Gastroesophageal sphincter (tissue), 4 donors: Measurements from ENCODE around the gene KBTBD4. TPM values are rescaled to one million over a fixed set of nuclear protein-coding genes. Genes with fewer than 3 reads are reported as not detected.

Source experiments
- ATAC-seq: fragments of 150-250 bp; one replicate; pipeline ENCODE4 v1.9.1; 2016; ENCODE audit warnings: mild to moderate bottlenecking, moderate library complexity
- H3K27ac ChIP-seq, 4 donors: fragments of 200-600 bp; sonication (generic) in 3 of 4; 1 replicate in 3 of 4; 2 replicates in 1 of 4; pipeline ENCODE4 v1.5.1; 2016 to 2019
- H3K27me3 ChIP-seq: fragments of 200-600 bp; sonication (generic); one replicate; pipeline ENCODE4 v1.5.1; 2019
- H3K36me3 ChIP-seq, 2 donors: fragments of 200-600 bp; sonication (generic); one replicate each; pipeline ENCODE4 v1.5.1; 2019; ENCODE audit warnings: control low read depth in 1 of 2
- H3K4me1 ChIP-seq, 3 donors: fragments of 200-600 bp; sonication (generic); 1 replicate in 2 of 3; 2 replicates in 1 of 3; pipeline ENCODE4 v1.5.1; 2016 to 2019; ENCODE audit warnings: control low read depth in 2 of 3
- H3K4me3 ChIP-seq, 2 donors: fragments of 200-600 bp; sonication (generic); one replicate each; pipeline ENCODE4 v1.5.1; 2019; ENCODE audit warnings: mild to moderate bottlenecking in 1 of 2, moderate library complexity in 1 of 2
- H3K9me3 ChIP-seq, 3 donors: fragments of 200-600 bp; sonication (generic); one replicate each; pipeline ENCODE4 v1.5.1; 2017 to 2019; ENCODE audit warnings: control low read depth in 2 of 3
- CTCF ChIP-seq, 4 experiments: fragments of 200-600 bp in 2 of 4; fragments of 450-650 bp in 2 of 4; sonication (generic) in 1 of 4; IDR thresholded peaks; one replicate each; pipeline ENCODE4 v1.5.1; 2017 to 2019; ENCODE audit warnings: antibody characterized with exemption in 4 of 4, mild to moderate bottlenecking in 2 of 4, moderate library complexity in 2 of 4
- EP300 ChIP-seq: sonication (generic); formaldehyde crosslinking; IDR thresholded peaks from one replicate; pipeline ENCODE4 v1.6.1; 2017; ENCODE audit warnings: antibody characterized with exemption, mild to moderate bottlenecking
- POLR2A ChIP-seq, 2 donors: fragments of 450-650 bp; IDR thresholded peaks; one replicate each; pipeline ENCODE4 v1.6.1; 2017; ENCODE audit warnings: antibody characterized with exemption in 2 of 2, mild to moderate bottlenecking in 2 of 2, moderate library complexity in 1 of 2
- POLR2AphosphoS5 ChIP-seq: sonication (generic); formaldehyde crosslinking; IDR thresholded peaks from one replicate; pipeline ENCODE4 v1.6.1; 2017; ENCODE audit warnings: antibody characterized with exemption
- WGBS, 2 donors: methylation state at CpG; one replicate each; pipeline ENCODE4 v1.1.5; 2018; ENCODE audit warnings: low coverage in 1 of 2; 5-methylcytosine and 5-hydroxymethylcytosine counted together
- total RNA-seq, 4 donors: library from RNA; depleted of rRNA; stranded (reverse); fragments of >200 nt; gene quantifications; one replicate each; pipeline ENCODE4 v1.1.0, GENCODE V29; 2016

Gene KBTBD4
- total RNA-seq, 4 donors from 2014 or later: 23.3 to 36.1 (median 27.0) TPM

GRCh38 chr11:47607380-47607779 is 28.6 kb upstream of the KBTBD4 start:
- Histone ChIP-seq H3K4me3 (no peak overlapping the region), H3K27ac (no peak overlapping the region), H3K4me1 (no peaks in the 10 kb centered on the region), H3K27me3 (no peaks in the 10 kb centered on the region), H3K36me3 (peaks cover 0 to 19% of the 10 kb centered on the region in 2 donors), H3K9me3 (no peaks in the 10 kb centered on the region)
- TF ChIP-seq EP300 (no peak), POLR2AphosphoS5 (no peak), POLR2A (IDR thresholded peaks at IDR 0.05) (no peak), CTCF (IDR thresholded peaks at IDR 0.05) (no peak)
- 37 to 42% methylated on average over 2 to 6 of the region's 7 CpGs for WGBS, 2 donors
- ATAC-seq: peak; percentile 60

GRCh38 chr11:47606731-47607130 is 28.0 kb upstream of the KBTBD4 start:
- H3K36me3 ChIP-seq: peaks cover 0 to 19% of the 10 kb centered on the region in 2 donors
- TF ChIP-seq POLR2AphosphoS5: no peak
- no peak for TF ChIP-seq EP300
- TF ChIP-seq CTCF (IDR thresholded peaks at IDR 0.05): no peak
- no peak for ATAC-seq
- WGBS, 2 donors: 27 to 38% methylated on average over 4 to 5 of the region's 5 CpGs
- no peaks in the 10 kb centered on the region for H3K4me1 ChIP-seq
- H3K27me3 ChIP-seq: no peaks in the 10 kb centered on the region
- no peak overlapping the region for H3K27ac ChIP-seq
- H3K4me3 ChIP-seq: no peak overlapping the region
- H3K9me3 ChIP-seq: no peaks in the 10 kb centered on the region

- TF ChIP-seq CTCF (IDR thresholded peaks at IDR 0.05) (no peak), EP300 (no peak), POLR2AphosphoS5 (no peak), POLR2A (IDR thresholded peaks at IDR 0.05) (no peak)
- peaks cover 0 to 13% of the 10 kb centered on the region in 2 donors for H3K36me3 ChIP-seq
- no peaks in the 10 kb centered on the region for H3K27me3 ChIP-seq
- H3K4me1 ChIP-seq: no peaks in the 10 kb centered on the region
- H3K9me3 ChIP-seq: no peaks in the 10 kb centered on the region
- no peak for ATAC-seq
- H3K27ac ChIP-seq: no peak overlapping the region
- 72 to 75% methylated on average over 3 of the region's 3 CpGs for WGBS, 2 donors
- no peak overlapping the region for H3K4me3 ChIP-seq
Observed at GRCh38 chr11:47605921-47606320, 27.2 kb upstream of the KBTBD4 start.

- Histone ChIP-seq H3K4me1 (no peaks in the 10 kb centered on the region), H3K27me3 (no peaks in the 10 kb centered on the region), H3K9me3 (no peaks in the 10 kb centered on the region), H3K27ac (no peak overlapping the region), H3K36me3 (no peaks in the 10 kb centered on the region), H3K4me3 (no peak overlapping the region)
- TF ChIP-seq POLR2A (IDR thresholded peaks at IDR 0.05): no peak
- TF ChIP-seq EP300: no peak
- no peak for TF ChIP-seq CTCF (IDR thresholded peaks at IDR 0.05)
- no peak for TF ChIP-seq POLR2AphosphoS5
- WGBS, 2 donors: 67 to 89% methylated on average over 1 to 4 of the region's 4 CpGs
- ATAC-seq: no peak
Observed at GRCh38 chr11:47603295-47603694, 24.5 kb upstream of the KBTBD4 start.

GRCh38 chr11:47599902-47600301 is 21.1 kb upstream of the KBTBD4 start:
- TF ChIP-seq CTCF (IDR thresholded peaks at IDR 0.05) (no peak), POLR2A (IDR thresholded peaks at IDR 0.05) (no peak), POLR2AphosphoS5 (no peak), EP300 (no peak)
- H3K4me1 ChIP-seq: no peaks in the 10 kb centered on the region
- no peak overlapping the region for H3K4me3 ChIP-seq
- H3K27me3 ChIP-seq: peaks cover 5% of the 10 kb centered on the region
- 64 to 76% methylated on average over 3 to 4 of the region's 4 CpGs for WGBS, 2 donors
- no peak overlapping the region for H3K27ac ChIP-seq
- H3K36me3 ChIP-seq: no peaks in the 10 kb centered on the region
- no peak for ATAC-seq
- no peaks in the 10 kb centered on the region for H3K9me3 ChIP-seq
